Endodermal cell (in vitro differentiated cells): ENCODE data around the gene HPS3. TPM values are rescaled to one million over a fixed set of nuclear protein-coding genes. Genes with fewer than 3 reads are reported as not detected.

Source experiments
- DNase-seq: peaks from one replicate; pipeline ENCODE4 v3.0.0-alpha.2; 2017
- H3K27ac ChIP-seq: 2 replicates; pipeline ENCODE4 v1.5.1; 2013; ENCODE audit warnings: mild to moderate bottlenecking, low read depth, low read length, moderate library complexity
- H3K27me3 ChIP-seq: 2 replicates; pipeline ENCODE4 v1.6.1; 2013; ENCODE audit warnings: mild to moderate bottlenecking, low read length, moderate library complexity; ENCODE audit not compliant: insufficient read depth, control insufficient read depth, poor library complexity, severe bottlenecking
- H3K36me3 ChIP-seq: 2 replicates; pipeline ENCODE4 v1.7.0; 2013; ENCODE audit warnings: mild to moderate bottlenecking, low read length, moderate library complexity; ENCODE audit not compliant: control insufficient read depth, insufficient read depth
- H3K4me1 ChIP-seq: one replicate; pipeline ENCODE4 v1.7.0; 2013; ENCODE audit warnings: low read length; ENCODE audit not compliant: control insufficient read depth, insufficient read depth
- H3K4me3 ChIP-seq: 2 replicates; pipeline ENCODE4 v1.5.1; 2013; ENCODE audit warnings: mild to moderate bottlenecking, low read length, moderate library complexity
- H3K9ac ChIP-seq: 2 replicates; pipeline ENCODE4 v1.6.1; 2013; ENCODE audit warnings: mild to moderate bottlenecking, low read length, moderate library complexity; ENCODE audit not compliant: poor library complexity, severe bottlenecking; ENCODE audit errors: extremely low read depth
- H3K9me3 ChIP-seq: 2 replicates; pipeline ENCODE4 v1.6.1; 2013; ENCODE audit warnings: mild to moderate bottlenecking, low read length, moderate library complexity; ENCODE audit not compliant: control insufficient read depth
- H3K27ac Mint-ChIP-seq: 2 replicates; pipeline ENCODE4 v1.8.0; 2020; ENCODE audit warnings: mixed read lengths
- H3K27me3 Mint-ChIP-seq: 2 replicates; pipeline ENCODE4 v1.8.0; 2021; ENCODE audit warnings: mild to moderate bottlenecking, mixed read lengths; ENCODE audit not compliant: insufficient read depth
- H3K36me3 Mint-ChIP-seq: 2 replicates; pipeline ENCODE4 v1.8.0; 2020; ENCODE audit warnings: low read depth, mixed read lengths
- H3K4me1 Mint-ChIP-seq: 2 replicates; pipeline ENCODE4 v1.8.0; 2020; ENCODE audit warnings: mixed read lengths
- H3K4me3 Mint-ChIP-seq: 2 replicates; pipeline ENCODE4 v1.8.0; 2020; ENCODE audit warnings: mild to moderate bottlenecking, moderate library complexity, mixed read lengths
- H3K9me3 Mint-ChIP-seq: 2 replicates; pipeline ENCODE4 v1.8.0; 2020; ENCODE audit warnings: mild to moderate bottlenecking, mixed read lengths
- WGBS, 2 experiments: methylation state at CpG; one replicate each; pipeline versions ENCODE4 v1.1.5 to v1.1.7; 2013; ENCODE audit warnings: missing lambda C conversion rate in 2 of 2, mixed read lengths in 1 of 2; ENCODE audit not compliant: insufficient coverage in 1 of 2, insufficient read length in 1 of 2; 5-methylcytosine and 5-hydroxymethylcytosine counted together
- total RNA-seq, 2 donors: library from RNA; stranded (reverse); fragmentation: NEBNext Ultra II Directional in 1 of 2; extraction: Animal tissue kit (Norgen Biotek cat#: 25700) in 1 of 2; gene quantifications; 2 replicates in 1 of 2; 3 replicates in 1 of 2; pipeline ENCODE4 v1.2.1, GENCODE V29; 2021
- TF ChIP-seq, protein P1 (sequence below): fragments of 200-600 bp; sonication (generic); conservative IDR thresholded peaks from 2 replicates; pipeline ENCODE4 v1.5.0; 2021; ENCODE audit warnings: antibody characterized with exemption, mild to moderate bottlenecking

The HPS3 gene
- total RNA-seq, 2 donors from 2014 or later, result 26.0 to 28.7 TPM

DNA sequence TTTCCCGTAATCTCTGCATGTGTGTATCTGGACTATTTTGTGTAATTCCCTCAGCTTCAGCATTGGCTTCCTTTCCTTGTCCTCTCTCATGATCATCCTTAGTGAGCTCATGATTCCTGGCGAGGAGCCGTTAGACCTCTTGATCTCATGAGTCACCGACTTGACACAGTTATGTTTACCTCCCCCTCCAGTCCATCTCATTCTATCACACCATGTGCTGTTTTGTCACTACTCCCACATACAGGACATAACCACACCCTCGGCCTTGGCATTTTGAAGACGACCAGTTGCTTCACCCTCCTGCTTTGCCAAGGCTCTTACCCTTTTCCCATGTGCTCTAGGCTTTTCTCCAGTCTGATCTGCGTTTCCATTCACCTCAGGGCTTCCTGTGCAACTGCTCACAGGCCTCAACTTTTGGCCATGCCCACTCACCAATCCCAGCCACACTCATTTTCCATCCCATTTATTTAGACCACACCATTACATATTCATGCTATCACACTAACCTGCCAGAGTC, 50.7 kb downstream of the HPS3 start:
- no peak overlapping the region for H3K4me3 Mint-ChIP-seq
- WGBS, 2 experiments, result 92 to 96% methylated on average over 5 to 7 of the region's 7 CpGs
- Histone ChIP-seq H3K9me3 (peaks cover 16% of the 10 kb centered on the region), H3K4me1 (peaks cover under 1% of the 10 kb centered on the region), H3K27ac (no peak overlapping the region), H3K9ac (no peak overlapping the region), H3K36me3 (peaks cover 7% of the 10 kb centered on the region), H3K27me3 (no peaks in the 10 kb centered on the region), H3K4me3 (no peak overlapping the region)
- H3K27ac Mint-ChIP-seq, result no peak overlapping the region
- H3K27me3 Mint-ChIP-seq, result no peaks in the 10 kb centered on the region
- H3K9me3 Mint-ChIP-seq, result peaks cover 4% of the 10 kb centered on the region
- H3K36me3 Mint-ChIP-seq, result peaks cover 14% of the 10 kb centered on the region
- peaks cover 2% of the 10 kb centered on the region for H3K4me1 Mint-ChIP-seq
- no peak for DNase-seq
- TF ChIP-seq, protein P1, sequence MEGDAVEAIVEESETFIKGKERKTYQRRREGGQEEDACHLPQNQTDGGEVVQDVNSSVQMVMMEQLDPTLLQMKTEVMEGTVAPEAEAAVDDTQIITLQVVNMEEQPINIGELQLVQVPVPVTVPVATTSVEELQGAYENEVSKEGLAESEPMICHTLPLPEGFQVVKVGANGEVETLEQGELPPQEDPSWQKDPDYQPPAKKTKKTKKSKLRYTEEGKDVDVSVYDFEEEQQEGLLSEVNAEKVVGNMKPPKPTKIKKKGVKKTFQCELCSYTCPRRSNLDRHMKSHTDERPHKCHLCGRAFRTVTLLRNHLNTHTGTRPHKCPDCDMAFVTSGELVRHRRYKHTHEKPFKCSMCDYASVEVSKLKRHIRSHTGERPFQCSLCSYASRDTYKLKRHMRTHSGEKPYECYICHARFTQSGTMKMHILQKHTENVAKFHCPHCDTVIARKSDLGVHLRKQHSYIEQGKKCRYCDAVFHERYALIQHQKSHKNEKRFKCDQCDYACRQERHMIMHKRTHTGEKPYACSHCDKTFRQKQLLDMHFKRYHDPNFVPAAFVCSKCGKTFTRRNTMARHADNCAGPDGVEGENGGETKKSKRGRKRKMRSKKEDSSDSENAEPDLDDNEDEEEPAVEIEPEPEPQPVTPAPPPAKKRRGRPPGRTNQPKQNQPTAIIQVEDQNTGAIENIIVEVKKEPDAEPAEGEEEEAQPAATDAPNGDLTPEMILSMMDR, result no peak

- H3K9ac ChIP-seq, result no peak overlapping the region
- H3K4me3 Mint-ChIP-seq, result no peak overlapping the region
- H3K9me3 Mint-ChIP-seq, result peaks cover 4% of the 10 kb centered on the region
- no peaks in the 10 kb centered on the region for H3K27me3 Mint-ChIP-seq
- no peak overlapping the region for H3K4me3 ChIP-seq
- WGBS, 2 experiments, result 80 to 87% methylated on average over 1 to 2 of the region's 2 CpGs
- H3K9me3 ChIP-seq, result peaks cover 16% of the 10 kb centered on the region
- no peak overlapping the region for H3K27ac Mint-ChIP-seq
- TF ChIP-seq, protein P1, result no peak
- peaks cover 12% of the 10 kb centered on the region for H3K36me3 Mint-ChIP-seq
- H3K36me3 ChIP-seq, result peaks cover 7% of the 10 kb centered on the region
- H3K27ac ChIP-seq, result no peak overlapping the region
- peaks cover 9% of the 10 kb centered on the region for H3K4me1 Mint-ChIP-seq
- no peak for DNase-seq
- H3K27me3 ChIP-seq, result no peaks in the 10 kb centered on the region
- peaks cover 8% of the 10 kb centered on the region for H3K4me1 ChIP-seq
Measured at GRCh38 chr3:149181182-149181581, 51.7 kb downstream of the HPS3 start.

- Histone ChIP-seq H3K9ac (no peak overlapping the region), H3K4me1 (peaks cover 18% of the 10 kb centered on the region), H3K27me3 (no peaks in the 10 kb centered on the region), H3K9me3 (no peaks in the 10 kb centered on the region), H3K36me3 (no peaks in the 10 kb centered on the region), H3K27ac (peak overlapping the region; percentile 33), H3K4me3 (peak overlapping the region; percentile 24)
- Mint-ChIP-seq H3K4me1 (peaks cover 32% of the 10 kb centered on the region), H3K4me3 (no peak overlapping the region), H3K36me3 (peaks cover 3% of the 10 kb centered on the region), H3K9me3 (peaks cover 6% of the 10 kb centered on the region), H3K27ac (peak overlapping the region; percentile 57), H3K27me3 (no peaks in the 10 kb centered on the region)
- TF ChIP-seq, protein P1, result no peak
- no peak for DNase-seq
- 76 to 82% methylated on average over 2 of the region's 2 CpGs for WGBS, 2 experiments
Measured at GRCh38 chr3:149186219-149186618, 56.8 kb downstream of the HPS3 start.
